G401 (cell line): ENCODE data around the gene PLA2G12B. TPM values are rescaled to one million over a fixed set of nuclear protein-coding genes. Genes with fewer than 3 reads are reported as not detected.
"Not testable (repeated sequence)": the region's sequence is repeated elsewhere in the genome, so short reads cannot be mapped to it uniquely, and the experiment has no call there.

ENCODE experiments used
- DNase-seq: peaks from one replicate; pipeline ENCODE4 v3.0.0-alpha.2; 2015; ENCODE audit warnings: low spot score
- in situ Hi-C: cut with HindIII; loops from 2 replicates; pipeline ENCODE4 v1.10.0; 2016; ENCODE audit warnings: low sequenced_read_pairs, mixed read lengths
- total RNA-seq: library from RNA; depleted of rRNA; stranded (reverse); fragments of >200 nt; shearing (Covaris generic); gene quantifications from 2 replicates; pipeline ENCODE4 v1.2.3, GENCODE V29; 2014

The PLA2G12B gene
- total RNA-seq, 1 experiment from 2014 or later, result not detected

DNA sequence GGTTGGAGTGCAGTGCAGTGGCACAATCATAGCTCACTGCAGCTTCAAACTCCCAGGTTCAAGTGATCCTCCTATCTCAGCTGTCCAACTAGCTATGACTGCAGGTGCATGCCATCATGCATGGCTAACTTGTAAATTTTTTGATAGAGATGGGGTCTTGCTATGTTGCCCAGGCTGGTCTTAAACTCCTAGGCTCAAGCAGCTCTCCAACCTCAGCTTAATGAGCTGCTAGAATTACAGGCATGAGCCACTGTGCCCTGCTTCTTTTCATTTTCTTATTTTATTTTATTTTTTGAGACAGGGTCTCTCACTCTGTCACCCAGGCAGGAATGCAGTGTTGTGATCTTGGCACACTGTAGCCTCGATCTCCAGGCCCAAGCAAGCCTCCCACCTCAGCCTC, 7.6 kb downstream of the PLA2G12B start:
- DNase-seq, result no peak
- in situ Hi-C loops, result no loop called here

GRCh38 chr10:72943498-72944234, 10.9 kb downstream of the PLA2G12B start:
- in situ Hi-C loops, result no loop called here
- no peak for DNase-seq

DNA sequence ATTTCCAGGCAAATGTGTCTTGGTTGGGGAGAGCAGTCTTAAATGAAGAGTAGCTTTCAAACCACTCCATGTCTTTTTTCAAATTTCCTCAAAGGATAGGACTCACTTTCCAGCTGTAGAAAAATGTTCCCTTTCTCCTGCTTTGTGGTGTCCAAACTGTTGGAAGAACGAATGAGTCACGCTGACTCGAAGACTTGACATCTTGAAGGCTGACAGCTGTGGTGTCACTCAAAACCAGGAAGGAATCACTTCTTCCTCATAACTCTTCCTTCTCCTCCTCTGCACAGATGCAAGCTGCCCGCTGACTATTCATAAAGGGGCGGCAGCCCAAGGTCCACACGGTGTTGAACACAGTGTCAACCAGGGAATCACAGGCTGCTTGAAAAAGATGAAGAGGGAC, 19.2 kb downstream of the PLA2G12B start:
- in situ Hi-C loops, result no loop called here
- no peak for DNase-seq

DNA sequence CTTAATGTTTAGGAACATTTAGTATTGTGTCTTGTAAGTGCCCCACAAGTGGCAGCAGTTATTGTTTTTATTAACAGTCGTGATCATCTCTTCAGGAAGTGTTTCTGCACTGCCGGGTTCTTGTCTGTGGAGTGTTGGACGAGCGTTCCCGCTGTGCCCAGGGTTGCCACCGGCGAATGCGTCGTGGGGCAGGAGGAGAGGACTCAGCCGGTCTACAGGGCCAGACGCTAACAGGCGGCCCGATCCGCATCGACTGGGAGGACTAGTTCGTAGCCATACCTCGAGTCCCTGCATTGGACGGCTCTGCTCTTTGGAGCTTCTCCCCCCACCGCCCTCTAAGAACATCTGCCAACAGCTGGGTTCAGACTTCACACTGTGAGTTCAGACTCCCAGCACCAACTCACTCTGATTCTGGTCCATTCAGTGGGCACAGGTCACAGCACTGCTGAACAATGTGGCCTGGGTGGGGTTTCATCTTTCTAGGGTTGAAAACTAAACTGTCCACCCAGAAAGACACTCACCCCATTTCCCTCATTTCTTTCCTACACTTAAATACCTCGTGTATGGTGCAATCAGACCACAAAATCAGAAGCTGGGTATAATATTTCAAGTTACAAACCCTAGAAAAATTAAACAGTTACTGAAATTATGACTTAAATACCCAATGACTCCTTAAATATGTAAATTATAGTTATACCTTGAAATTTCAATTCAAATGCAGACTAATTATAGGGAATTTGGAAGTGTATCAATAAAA, 22.2 kb downstream of the PLA2G12B start:
- in situ Hi-C loops, result no loop called here
- no peak for DNase-seq

GRCh38 chr10:72930276-72930675, 24.3 kb downstream of the PLA2G12B start:
- DNase-seq, result no peak
- in situ Hi-C loops, result no loop called here

GRCh38 chr10:72928798-72929197, 25.8 kb downstream of the PLA2G12B start:
- in situ Hi-C loops, result no loop called here
- DNase-seq, result no peak

- DNase-seq, result no peak
- in situ Hi-C loops, result no loop called here
Observed at GRCh38 chr10:72927485-72927884, 27.1 kb downstream of the PLA2G12B start.

DNA sequence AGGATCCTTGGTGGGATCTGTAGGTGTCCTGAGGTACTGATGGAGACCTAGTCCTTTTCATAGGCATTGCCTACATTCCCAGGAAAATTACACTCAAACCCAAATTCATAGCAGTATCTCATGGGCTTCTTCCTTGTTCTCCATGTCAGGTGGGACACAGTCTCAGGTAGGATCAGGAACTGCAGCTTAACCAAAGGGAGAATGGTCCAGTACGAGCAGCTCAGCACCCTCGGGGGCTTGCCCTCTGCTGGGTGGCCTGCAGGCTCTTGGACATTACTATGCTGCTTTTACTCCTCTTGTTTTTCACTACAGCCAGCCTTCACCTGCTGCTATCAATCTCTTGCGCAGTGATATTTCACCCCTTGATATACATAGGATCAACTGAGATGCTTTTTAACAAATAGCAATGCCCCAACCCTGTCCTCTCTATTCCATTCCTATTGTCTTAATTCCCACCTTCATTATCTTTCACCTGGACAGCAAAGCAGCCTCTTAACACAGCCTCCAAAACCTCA, 28.6 kb downstream of the PLA2G12B start:
- in situ Hi-C loops, result no loop called here
- DNase-seq, result no peak

- in situ Hi-C loops, result no loop called here
- DNase-seq, result no peak
Observed at GRCh38 chr10:72924351-72924750, 30.3 kb downstream of the PLA2G12B start.

- in situ Hi-C loops, DNase-seq: not testable (repeated sequence)
Observed at GRCh38 chr10:72921147-72921683, 33.4 kb downstream of the PLA2G12B start.

GRCh38 chr10:72918352-72918751, 36.3 kb downstream of the PLA2G12B start:
- DNase-seq, result no peak
- in situ Hi-C loops, result no loop called here

- DNase-seq, in situ Hi-C loops: not testable (repeated sequence)
Observed at GRCh38 chr10:72917803-72918332, 36.7 kb downstream of the PLA2G12B start.

DNA sequence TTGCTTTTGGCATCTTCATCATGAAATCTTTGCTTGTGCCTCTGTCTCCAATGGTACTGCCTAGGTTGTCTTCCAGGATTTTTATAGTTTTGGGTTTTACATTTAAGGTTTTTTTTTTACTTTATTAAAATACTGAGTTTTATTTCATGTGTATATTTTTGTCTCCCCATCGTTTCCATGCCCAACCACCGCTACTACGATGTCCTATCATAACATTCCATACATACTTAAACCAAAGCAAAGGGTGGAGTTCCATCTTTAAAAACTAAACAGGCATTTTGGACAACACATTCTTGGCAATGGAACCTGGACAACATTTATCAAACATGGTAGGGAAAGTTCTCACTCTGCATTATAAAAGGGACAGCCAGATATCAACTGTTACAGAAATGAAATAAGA, 37.4 kb downstream of the PLA2G12B start:
- in situ Hi-C loops, DNase-seq: not testable (repeated sequence)

DNA sequence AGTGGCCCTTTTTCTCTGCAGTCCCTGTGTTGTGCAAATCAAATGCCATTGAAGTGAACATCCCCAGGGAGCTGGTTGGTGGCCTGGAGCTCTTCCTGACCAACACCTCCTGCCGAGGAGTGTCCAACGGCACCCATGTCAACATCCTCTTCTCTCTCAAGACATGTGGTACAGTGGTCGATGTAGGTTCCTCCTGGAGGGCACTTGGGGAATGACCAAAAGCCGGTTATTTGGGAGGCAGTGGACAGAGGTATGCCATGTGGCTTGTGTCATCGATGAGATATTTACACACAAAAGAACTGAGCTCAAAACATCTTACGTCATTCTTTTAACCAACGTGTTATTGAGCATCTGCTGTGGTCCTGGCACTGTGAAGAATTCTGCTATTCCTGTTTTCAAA, 41.3 kb downstream of the PLA2G12B start:
- no peak for DNase-seq
- in situ Hi-C loops, result no loop called here

DNA sequence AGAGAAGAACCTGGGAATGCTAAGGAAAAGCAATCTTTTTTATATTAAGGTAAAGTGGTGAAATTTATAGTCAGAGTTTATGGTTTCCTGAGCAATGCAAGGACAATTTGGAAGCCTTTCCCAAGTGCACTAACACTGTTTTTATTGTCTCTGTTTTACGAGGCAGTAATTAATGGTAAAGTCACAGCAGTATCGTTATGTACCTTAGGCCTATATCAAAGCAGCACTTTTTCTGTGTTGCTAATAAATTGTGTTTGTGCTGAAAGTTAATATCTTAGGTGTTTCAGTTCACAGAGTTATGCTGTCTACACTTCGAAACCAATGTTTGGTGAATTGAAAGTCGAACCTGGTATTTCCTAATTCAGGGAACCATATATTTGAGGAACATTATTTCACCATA, 41.9 kb downstream of the PLA2G12B start:
- DNase-seq, result no peak
- in situ Hi-C loops, result no loop called here

DNA sequence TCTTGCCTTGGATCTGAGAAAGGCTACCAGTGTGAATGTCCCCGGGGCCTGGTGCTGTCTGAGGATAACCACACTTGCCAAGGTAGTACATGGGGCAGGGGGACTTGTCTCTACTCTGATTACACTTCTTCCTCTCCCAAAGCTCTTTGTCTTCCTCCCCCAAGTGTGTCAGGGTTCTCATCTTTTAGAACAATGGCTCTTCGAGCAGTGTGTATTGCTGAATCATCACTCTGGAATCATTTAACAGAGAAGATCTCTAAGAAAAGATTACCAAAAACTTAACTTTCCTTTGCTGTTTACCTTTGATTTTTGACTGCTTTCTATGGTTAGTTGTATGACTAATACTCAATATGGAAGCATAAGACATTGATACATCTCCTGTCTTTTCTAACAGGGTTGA, 42.8 kb downstream of the PLA2G12B start:
- DNase-seq, result no peak
- in situ Hi-C loops, result no loop called here

GRCh38 chr10:72910705-72911104, 43.9 kb downstream of the PLA2G12B start:
- DNase-seq, result no peak
- in situ Hi-C loops, result no loop called here

DNA sequence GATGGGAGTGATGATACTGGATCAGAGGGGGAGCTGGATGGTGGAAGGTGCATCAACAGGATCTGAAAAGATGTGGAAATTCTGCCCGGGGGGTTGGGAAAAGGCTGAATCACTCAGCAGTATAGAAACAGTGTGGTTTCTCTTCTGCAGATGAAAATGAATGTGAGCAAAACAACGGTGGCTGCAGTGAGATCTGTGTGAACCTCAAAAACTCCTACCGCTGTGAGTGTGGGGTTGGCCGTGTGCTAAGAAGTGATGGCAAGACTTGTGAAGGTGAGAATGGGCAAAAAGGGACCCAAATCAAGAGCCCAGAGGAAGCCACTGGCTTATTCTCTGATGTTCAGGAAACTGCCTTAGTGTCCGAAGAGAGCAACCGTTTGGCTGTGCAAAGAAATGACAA, 48.2 kb downstream of the PLA2G12B start:
- in situ Hi-C loops, result no loop called here
- no peak for DNase-seq

- DNase-seq, result no peak
- in situ Hi-C loops, result no loop called here
Observed at GRCh38 chr10:72904806-72905205, 49.8 kb downstream of the PLA2G12B start.

DNA sequence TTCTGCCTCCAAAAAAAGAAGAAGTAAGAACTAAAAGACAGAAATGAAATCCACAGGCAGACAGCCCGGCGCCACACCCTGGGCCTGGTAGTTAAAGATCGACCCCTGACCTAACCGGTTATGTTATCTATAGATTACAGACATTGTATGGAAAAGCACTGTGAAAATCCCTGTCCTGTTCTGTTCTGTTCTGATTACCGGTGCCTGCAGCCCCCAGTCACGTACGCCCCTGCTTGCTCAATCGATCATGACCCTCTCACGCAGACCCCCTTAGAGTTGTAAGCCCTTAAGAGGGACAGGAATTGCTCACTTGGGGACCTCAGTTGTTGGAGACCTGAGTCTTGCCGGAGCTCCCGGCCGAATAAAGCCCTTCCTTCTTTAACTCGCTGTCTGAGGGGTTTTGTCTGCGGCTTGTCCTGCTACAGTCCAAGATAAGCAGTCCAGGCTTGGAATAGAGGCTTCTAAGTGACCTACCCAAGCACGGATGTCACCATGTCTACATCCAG, 50.6 kb downstream of the PLA2G12B start:
- DNase-seq, in situ Hi-C loops: not testable (repeated sequence)
